Pulmonary artery endothelial cell (primary cell): Measurements from ENCODE around the gene SPRY4. TPM values are rescaled to one million over a fixed set of nuclear protein-coding genes. Genes with fewer than 3 reads are reported as not detected.
"Not testable (repeated sequence)": the region's sequence is repeated elsewhere in the genome, so short reads cannot be mapped to it uniquely, and the experiment has no call there.

Experiments used
- DNase-seq: peaks from one replicate; pipeline ENCODE4 v3.0.0-alpha.2; 2011; ENCODE audit warnings: low read depth, low spot score
- total RNA-seq: library from RNA; depleted of rRNA; stranded (reverse); fragments of >200 nt; gene quantifications from 2 replicates; pipeline ENCODE4 v1.2.3, GENCODE V29; 2014

Gene SPRY4
- total RNA-seq, 1 donor from 2014 or later, result 7.4 TPM

GRCh38 chr5:142295084-142295758, 29.6 kb downstream of the SPRY4 start:
- DNase-seq, result no peak

DNA sequence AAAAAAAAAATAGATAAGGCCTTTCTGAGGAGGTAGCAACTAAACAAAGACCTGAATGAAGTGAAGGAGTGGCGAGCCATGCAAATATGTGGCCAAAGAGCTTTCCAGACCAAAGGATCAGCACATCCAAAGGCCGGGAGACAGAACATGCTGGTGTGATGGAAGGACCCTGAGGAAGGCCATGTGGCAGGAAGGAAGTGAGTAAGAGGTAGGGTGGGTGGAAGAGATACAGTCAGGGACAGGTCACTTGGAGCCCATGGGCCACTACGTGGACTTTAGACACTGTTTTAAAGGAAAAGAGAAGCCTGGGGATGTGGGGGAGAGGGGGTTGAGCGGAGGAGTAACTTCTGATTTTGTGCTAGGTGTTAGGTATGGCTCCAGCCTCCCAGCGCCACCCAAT, 31.3 kb downstream of the SPRY4 start:
- DNase-seq, result no peak

GRCh38 chr5:142292808-142293207, 32.0 kb downstream of the SPRY4 start:
- no peak for DNase-seq

GRCh38 chr5:142292249-142292648, 32.6 kb downstream of the SPRY4 start:
- DNase-seq, result no peak

DNA sequence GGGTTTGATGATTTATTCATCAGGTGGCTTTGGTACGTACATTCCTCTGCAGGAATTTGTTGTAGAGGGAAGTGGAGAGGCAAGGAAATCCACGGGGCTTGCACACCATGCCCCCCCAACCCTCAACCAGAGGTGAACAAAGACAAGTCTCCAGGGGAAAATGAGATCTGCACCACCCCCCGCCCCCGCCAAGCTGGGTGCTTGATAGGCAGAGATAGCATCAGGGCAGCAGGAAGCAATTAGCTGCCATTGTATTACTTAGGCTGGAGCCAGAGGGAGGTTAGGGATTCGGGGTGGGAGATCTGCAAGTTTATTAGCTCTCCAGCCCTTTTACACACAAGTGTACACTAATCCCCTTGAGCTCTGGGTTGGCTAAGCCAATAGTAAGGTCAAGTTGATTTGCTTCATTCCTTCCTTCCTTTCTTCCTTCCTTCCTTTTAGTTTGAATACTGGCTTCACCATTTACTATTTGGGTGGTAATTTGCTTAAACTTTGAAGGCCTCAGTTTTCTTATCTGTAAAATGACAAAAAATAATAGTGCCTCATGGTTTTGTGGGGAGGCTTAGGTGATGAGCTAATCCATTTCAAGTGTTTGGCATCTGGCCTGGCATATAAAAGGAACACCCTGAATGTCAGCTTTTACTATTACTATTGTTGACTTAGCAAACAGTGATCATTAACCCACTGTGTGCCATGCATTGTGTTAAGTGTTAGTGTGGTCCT, 34.1 kb downstream of the SPRY4 start:
- DNase-seq, result no peak

DNA sequence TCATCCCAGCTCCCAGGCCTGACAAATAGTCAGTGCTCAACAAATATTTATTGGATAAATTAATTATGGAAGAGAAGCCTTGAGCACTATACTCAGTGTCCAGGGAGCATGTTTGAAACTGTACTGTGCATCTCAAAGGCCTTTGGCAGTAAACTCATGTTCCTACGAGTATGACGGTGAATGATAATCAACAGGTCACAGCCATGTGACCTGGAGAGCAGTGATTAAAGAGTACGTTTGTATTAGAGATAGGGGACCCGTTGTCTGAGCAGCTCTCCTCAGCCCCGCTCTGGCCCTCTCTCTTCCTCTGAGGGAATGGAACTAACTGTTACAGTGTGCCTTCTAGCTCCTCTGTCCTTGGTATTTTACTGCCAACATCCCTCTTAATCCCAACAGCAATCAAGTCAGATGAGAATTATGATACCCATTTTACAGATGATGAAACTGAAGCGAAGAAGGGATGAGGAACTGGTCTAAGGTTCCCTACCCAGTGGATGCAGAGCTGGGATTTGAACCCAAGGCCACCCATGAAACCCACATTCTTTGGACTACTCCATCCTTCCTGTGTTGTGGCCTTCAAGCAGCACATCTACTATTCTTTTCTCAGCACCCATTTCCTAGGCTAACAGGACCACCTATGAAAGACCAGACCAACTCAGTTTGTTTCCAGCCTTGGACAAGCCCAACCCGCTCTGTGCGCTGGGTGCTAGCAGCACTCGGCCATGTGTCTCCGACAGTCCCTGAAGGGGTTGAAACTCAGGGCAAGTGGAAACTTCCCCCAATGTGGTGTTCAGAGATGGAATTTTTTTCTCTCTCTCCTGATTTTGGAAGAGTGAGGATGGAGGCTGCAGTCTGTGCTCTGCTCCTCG, 34.9 kb downstream of the SPRY4 start:
- no peak for DNase-seq

GRCh38 chr5:142287973-142288313, 36.9 kb downstream of the SPRY4 start:
- DNase-seq, result no peak

- DNase-seq, result no peak
Measured at GRCh38 chr5:142287096-142287972, 37.5 kb downstream of the SPRY4 start.

DNA sequence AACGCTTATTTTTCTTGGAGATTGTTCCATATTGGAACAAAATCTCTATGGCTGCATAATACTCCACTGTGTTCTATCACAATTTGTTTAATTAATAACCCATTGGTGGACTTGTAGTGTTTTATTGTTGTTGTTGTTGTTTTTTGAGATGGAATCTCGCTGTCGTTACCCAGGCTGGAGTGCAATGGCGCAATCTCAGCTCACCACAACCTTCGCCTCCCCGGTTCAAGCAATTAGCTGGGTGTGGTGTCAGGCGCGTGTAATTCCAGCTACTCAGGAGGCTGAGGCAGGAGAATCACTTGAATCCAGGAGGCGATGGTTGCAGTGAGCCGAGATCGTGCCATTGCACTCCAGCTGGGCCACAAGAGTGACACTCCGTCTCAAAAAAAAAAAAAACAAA, 38.7 kb downstream of the SPRY4 start:
- no peak for DNase-seq

DNA sequence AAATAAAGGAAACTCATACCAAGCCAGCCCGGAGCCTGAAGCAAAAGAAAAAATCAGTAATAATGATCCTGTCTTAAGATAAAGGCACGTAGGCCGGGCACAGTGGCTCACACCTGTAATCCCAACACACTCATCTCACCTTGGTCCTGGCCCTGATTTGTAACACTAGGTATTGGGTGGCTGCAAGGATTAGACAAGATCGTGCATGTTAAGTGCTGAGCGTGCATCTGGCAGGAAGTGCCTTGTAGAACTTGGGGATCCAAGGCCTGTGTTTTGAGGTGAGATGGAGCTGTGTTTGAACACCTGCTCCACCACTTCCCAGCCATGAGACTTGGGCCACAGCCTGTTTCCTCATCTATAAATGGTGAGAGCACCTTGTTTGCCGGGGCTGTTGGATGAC, 41.5 kb downstream of the SPRY4 start:
- no peak for DNase-seq

DNA sequence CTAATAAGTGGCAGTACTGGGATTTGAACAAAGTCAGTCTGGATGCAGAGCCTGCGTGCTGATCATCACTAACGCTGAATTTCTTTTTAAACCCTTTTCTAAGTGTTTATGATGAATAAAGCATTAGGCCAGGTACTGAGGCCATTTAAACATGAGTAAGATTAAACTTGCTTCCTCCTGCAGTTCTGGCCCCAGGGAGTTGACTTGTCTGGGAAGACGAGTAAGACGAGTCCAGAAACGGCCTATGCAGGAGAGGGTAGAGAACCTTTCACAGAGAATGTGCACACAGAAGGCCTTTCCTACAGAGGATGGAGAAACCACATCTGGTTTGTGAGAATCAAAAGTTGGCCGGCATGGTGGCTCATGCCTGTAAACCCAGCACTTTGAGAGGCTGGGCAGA, 42.9 kb downstream of the SPRY4 start:
- no peak for DNase-seq

- no peak for DNase-seq
Measured at GRCh38 chr5:142281008-142281367, 43.8 kb downstream of the SPRY4 start.

DNA sequence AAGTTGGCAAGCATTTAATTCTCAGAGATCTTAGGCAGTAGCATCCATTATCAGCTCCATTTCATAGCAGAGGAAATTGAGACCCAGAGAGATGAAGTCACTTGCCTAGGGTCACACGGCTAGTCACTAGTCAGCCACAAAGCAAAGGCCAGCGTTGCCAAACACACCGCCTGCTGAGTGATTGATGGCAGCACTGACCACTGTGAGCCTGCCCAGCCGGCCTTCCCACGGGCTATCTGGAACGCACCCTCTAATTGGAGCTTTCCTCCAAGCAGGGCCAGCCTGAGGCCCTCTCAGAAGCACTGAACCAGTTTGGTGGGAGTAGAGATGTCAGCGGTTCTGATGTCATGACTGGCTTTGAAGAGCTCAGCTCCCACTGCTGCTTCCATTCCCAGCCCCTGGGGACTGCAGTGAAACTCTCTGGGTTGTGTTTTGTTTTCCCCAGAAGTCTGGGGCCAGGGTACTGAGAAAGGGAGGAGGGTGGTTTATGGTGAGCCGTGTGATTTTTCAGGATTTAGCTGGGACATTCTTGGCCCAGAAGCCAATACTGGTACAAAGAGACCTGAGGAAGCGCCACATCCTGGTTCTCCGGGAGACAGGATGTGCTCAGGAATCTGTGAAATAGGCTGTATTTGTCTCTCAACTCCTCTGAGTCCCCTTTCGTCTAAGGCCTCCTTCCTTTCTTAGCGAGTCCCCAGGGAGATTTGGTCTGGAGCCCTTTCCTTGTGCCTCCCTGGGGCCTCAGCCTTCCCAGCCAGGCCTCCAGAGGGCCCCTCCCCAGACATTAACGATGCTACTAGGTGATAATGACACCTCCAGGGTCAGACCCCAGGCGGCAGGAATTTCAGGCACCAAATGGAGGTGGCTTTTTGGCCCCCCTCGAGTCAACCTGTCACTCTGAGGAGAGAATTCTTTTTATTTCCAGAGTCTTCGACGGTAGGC, 44.5 kb downstream of the SPRY4 start:
- DNase-seq, result no peak

- no peak for DNase-seq
Measured at GRCh38 chr5:142278627-142279026, 46.2 kb downstream of the SPRY4 start.

- DNase-seq, result no peak
Measured at GRCh38 chr5:142277796-142278195, 47.0 kb downstream of the SPRY4 start.

GRCh38 chr5:142276517-142276916, 48.3 kb downstream of the SPRY4 start:
- no peak for DNase-seq

DNA sequence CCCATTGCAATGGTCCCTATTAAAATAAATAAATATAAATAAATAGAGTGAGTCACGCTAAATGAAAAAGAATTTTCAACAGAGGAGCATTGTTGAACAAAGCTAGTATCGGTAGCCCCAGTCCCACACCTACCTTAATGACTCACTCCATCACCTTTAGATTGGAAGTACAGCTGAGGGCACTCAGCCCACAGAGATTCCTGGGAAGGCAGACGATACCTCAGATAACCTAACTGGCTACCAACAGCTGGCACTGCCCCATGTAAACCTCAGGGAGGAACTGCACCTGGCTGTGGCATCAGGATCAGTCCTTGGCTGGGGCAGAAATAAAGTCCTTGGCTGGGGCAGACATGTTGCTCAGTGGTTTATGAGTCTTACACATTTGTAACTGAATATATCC, 49.3 kb downstream of the SPRY4 start:
- no peak for DNase-seq

- not testable (repeated sequence) for DNase-seq
Measured at GRCh38 chr5:142272596-142272995, 52.2 kb downstream of the SPRY4 start.

GRCh38 chr5:142264084-142264483, 60.7 kb downstream of the SPRY4 start:
- not testable (repeated sequence) for DNase-seq

DNA sequence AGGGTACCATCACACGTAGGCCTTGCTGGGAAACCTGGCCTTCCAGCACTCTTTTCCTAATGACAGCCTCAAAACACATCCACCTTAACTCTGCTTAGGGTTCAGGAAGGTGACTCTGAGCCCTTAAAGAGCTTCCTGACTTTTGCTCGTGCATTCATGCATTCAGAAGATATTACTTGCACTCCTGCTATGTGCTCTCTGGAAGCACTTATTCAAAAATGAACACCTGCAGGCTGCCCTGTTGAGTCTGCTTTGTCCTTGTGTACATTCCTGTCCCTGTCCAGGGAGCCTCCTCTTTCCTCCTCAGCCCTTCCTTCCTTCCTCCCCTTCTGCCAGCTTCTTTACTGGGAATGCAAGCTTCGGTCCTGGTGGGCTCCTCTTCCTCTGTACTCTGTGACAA, 61.5 kb downstream of the SPRY4 start:
- no peak for DNase-seq
